T-helper 2 cell treated with Interferon-gamma antibody and Interleukin-4, amounts not matched to agents 100 ng/mL and 5 ng/mL, for 36 hours (primary cell): ENCODE data around the gene XKR8. TPM values are rescaled to one million over a fixed set of nuclear protein-coding genes. Genes with fewer than 3 reads are reported as not detected.
"Not testable (repeated sequence)": the region's sequence is repeated elsewhere in the genome, so short reads cannot be mapped to it uniquely, and the experiment has no call there.

ENCODE experiments used
- intact Hi-C: fragments of 100-400 bp; cut with micrococcal nuclease; formaldehyde crosslinking; loops from one replicate; pipeline ENCODE4 v1.15.1; 2023
- total RNA-seq: library from RNA; stranded (reverse); gene quantifications from 2 replicates; pipeline ENCODE4 v1.2.3, GENCODE V29; 2022

XKR8 gene
- total RNA-seq, 1 donor from 2014 or later = 6.8 TPM

- intact Hi-C loops = no loop called here
These were observed 31.3 kb downstream of the XKR8 start for GRCh38 chr1:27990920-27991537.

DNA sequence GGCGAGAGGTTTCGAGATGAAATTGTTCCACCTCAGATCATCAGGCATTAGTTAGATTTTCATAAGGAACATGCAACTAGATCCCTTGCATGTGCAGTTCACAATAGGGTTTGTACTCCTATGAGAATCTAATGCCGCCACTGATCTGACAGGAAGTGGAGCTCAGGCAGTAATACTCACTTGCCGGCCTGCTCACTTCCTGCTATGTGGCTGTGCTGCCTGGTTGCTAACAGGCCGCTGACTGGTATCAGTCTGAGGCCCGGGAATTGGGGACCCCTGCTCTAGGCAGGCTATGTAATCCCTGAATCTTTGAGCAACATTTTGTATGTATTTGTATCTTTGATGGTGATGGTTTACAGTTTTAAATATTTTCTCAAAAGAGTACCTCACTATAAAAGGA lies 32.5 kb downstream of the XKR8 start:
- intact Hi-C loops = no loop called here

GRCh38 chr1:27993241-27993640 lies 33.5 kb downstream of the XKR8 start:
- intact Hi-C loops = no loop called here

- intact Hi-C loops = no loop called here
These were observed 34.3 kb downstream of the XKR8 start for GRCh38 chr1:27994060-27994459.

- intact Hi-C loops = not testable (repeated sequence)
These were observed 34.8 kb downstream of the XKR8 start for GRCh38 chr1:27994526-27994925.

DNA sequence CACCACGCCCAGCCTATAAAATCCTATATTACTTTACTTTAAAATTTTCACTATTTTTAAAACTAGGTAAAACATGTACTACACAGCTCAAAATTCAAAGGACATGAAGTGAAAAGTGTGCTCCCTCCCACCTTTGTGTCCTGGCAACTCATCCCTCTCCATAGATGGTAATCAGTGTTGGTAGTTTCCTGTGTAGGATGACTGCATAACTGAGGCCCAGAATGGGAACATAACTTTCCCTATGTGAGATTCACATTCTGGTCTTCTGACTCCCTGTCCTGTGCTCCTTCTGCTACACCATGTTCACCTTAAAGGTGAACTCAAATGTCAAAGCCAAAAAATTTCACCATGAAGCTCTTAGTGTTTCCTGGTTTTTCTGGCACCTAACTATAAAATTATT lies 39.3 kb downstream of the XKR8 start:
- intact Hi-C loops = no loop called here

DNA sequence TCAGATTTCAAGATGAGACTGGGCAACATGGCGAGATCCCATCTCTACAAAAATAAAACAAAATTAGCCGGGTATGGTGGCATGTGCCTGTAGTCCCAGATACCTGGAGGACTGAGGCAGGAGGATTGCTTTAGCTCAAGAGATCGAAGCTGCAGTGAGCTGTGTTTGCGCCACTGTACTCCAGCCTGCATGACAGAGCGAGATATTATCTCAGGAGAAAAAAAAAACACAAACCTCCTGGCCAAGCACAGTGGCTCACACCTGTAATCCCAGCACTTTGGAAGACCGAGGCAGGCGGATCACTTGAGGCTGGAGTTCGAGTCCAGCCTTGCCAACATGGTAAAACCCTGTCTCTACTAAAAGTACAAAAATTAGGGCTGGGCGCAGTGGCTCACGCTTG lies 42.8 kb downstream of the XKR8 start:
- intact Hi-C loops = no loop called here

DNA sequence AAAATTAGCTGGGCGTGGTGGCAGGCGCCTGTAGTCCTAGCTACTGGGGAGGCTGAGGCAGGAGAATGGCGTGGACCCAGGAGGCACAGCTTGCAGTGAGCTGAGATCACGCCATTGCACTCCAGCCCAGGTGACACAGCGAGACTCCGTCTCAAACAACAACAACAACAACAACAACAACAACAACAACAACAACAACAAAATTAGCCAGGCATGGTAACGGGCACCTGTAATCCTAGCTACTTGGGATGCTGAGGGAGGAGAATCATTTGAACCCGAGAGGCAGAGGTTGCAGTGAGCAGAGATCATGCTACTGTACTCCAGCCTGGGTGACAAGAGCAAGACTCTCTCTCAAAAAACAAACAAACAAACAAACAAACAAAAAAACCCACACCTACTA lies 43.3 kb downstream of the XKR8 start:
- intact Hi-C loops = not testable (repeated sequence)

DNA sequence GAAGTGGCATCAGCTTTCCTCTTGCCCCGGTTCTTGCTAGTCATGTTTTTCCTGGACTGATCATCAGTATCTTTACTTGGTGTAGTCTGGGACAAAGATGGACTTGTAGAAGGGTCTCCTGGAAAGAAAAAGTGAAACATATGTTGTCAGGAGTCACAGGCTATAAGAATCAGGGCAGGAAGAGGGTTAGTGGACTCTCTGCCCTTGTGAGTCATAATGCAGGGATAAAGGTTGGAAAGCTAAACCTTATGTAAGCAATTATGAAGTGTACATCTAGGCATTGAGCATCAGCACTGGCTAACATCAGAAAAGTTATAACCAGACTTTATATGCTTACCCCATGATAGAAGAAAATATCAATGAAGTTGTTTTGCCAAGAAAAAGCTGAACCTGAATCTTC lies 51.2 kb downstream of the XKR8 start:
- intact Hi-C loops = no loop called here

Other genes with a start within 250 kb of the XKR8 start
- gene FAM76A, start 234.0 kb upstream of the XKR8 start, total RNA-seq = 15.3 and 15.4 TPM in 2 replicates
- 24.5 TPM in 2 replicates for gene STX12, start 186.8 kb upstream of the XKR8 start, total RNA-seq
- gene PPP1R8, start 129.2 kb upstream of the XKR8 start, total RNA-seq = 59.1 and 62.1 TPM in 2 replicates
- gene THEMIS2, start 87.4 kb upstream of the XKR8 start, total RNA-seq = 56.4 and 61.6 TPM in 2 replicates
- gene RPA2, start 45.4 kb upstream of the XKR8 start, total RNA-seq = 76.4 and 78.9 TPM in 2 replicates
- gene SMPDL3B, start 25.0 kb upstream of the XKR8 start, total RNA-seq = 0.41 and 0.64 TPM in 2 replicates
- 28.1 and 32.0 TPM in 2 replicates for gene EYA3, start 128.6 kb downstream of the XKR8 start, total RNA-seq
- 0.23 TPM in 2 replicates for gene PTAFR, start 216.7 kb downstream of the XKR8 start, total RNA-seq